GM19240 (cell line): ENCODE data around the gene PTF1A.
"Not testable (repeated sequence)": the region's sequence is repeated elsewhere in the genome, so short reads cannot be mapped to it uniquely, and the experiment has no call there.

Experiments used
- DNase-seq: peaks from one replicate; pipeline ENCODE4 v3.0.0; 2011; ENCODE audit warnings: low spot score; ENCODE audit not compliant: insufficient read length

The PTF1A gene

GRCh38 chr10:23203369-23204325 is 11.5 kb downstream of the PTF1A start:
- no peak for DNase-seq

GRCh38 chr10:23204773-23205172 is 12.7 kb downstream of the PTF1A start:
- DNase-seq, result no peak

GRCh38 chr10:23205972-23206642 is 14.0 kb downstream of the PTF1A start:
- no peak for DNase-seq

GRCh38 chr10:23217471-23217870 is 25.4 kb downstream of the PTF1A start:
- no peak for DNase-seq

- no peak for DNase-seq
These were observed 38.5 kb downstream of the PTF1A start for GRCh38 chr10:23230582-23230981.

- DNase-seq, result no peak
These were observed 45.9 kb downstream of the PTF1A start for GRCh38 chr10:23238015-23238414.

GRCh38 chr10:23241779-23242178 is 49.7 kb downstream of the PTF1A start:
- DNase-seq, result not testable (repeated sequence)
